Stimulated activated CD4-positive, alpha-beta T cell treated with anti-CD3 and anti-CD28 coated beads, Interleukin-1b, Interleukin-23, amount 100 ng/mL, for 24 hours (primary cell): ENCODE measurements around the gene CDS1.
"Not testable (repeated sequence)": the region's sequence is repeated elsewhere in the genome, so short reads cannot be mapped to it uniquely, and the experiment has no call there.

ENCODE experiments used
- DNase-seq, 4 experiments: peaks; one replicate each; pipeline ENCODE4 v3.0.0-alpha.2; 2020; ENCODE audit warnings: low read depth in 4 of 4, low spot score in 1 of 4

CDS1 gene

DNA sequence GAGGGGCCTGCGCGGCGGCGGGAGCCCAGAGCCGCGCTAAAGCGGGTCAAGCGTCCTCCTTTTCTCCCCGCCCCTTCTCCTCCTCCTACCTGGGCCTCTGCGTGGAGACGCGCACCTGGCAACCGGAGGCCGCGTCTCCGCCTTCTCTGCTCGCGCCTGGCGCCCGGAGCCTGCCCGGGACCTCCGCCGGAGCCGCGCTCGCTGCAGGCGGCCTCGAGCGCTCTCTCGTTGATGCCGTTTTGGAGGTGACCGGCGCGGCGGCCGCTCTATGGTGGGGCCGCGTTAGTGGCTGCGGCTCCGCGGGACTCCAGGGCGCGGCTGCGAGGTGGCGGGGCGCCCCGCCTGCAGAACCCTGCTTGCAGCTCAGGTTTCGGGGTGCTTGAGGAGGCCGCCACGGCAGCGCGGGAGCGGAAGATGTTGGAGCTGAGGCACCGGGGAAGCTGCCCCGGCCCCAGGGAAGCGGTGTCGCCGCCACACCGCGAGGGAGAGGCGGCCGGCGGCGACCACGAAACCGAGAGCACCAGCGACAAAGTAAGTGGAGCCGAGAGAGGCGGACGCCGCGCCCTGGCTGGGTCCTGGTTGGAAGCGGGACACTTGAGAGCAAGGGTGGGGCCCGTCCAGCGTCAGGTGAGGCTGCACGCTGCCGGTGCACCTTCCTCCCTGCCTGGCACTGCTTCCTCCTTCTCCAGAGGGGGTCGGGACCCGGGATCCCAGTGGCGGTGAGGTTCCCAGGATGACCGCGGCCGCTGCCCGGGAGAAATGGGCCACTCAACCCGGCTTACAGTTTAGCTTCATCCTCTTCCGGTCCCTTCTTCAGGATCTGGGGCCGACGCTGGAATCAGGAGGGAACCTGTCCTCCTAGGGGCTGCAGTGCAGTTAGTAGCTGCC lies at the start of gene CDS1:
TSS of gene CDS1 (plus strand) at position 140 of the 888 bp plus-strand sequence. CDS start at position 415, 275 bp downstream.
- peak in 2 of 4 experiments; percentile 12 to 18 for DNase-seq

DNA sequence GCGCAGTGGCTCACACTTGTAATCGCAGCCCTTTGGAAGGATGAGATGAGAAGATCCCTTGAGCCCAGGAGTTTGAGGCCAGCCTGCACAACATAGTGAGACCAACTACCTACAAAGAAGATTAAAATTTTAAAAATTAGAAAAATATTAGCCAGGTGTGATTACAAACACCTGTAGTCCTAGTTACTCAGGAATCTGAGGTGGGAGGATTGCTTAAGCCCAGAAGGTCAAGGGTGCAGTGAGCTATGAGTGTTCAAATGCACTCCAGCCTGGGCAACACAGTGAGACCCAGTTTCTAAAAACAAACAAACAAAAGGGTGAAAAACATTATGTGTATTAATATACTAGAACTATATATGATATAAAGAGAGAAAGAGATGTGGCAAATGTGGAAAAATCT lies 47.0 kb upstream of the CDS1 start:
- no peak for DNase-seq

DNA sequence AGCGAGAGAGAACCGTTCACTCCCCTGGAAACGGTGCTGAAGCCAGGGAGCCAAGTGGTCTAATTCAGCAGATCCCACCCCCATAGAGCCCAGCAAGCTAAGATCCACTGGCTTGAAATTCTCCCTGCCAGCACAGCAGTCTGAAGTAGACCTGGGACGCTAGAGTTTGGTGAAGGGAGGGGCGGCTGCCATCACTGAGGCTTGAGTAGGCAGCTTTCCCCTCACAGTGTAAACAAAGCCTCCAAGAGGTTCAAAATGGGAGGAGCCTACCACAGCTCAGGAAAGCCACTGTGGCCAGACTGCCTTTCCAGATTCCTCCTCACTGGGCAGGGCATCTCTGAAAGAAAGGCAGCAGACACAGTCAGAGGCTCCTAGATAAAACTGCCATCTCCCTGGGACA lies 37.8 kb upstream of the CDS1 start:
- DNase-seq, result no peak

DNA sequence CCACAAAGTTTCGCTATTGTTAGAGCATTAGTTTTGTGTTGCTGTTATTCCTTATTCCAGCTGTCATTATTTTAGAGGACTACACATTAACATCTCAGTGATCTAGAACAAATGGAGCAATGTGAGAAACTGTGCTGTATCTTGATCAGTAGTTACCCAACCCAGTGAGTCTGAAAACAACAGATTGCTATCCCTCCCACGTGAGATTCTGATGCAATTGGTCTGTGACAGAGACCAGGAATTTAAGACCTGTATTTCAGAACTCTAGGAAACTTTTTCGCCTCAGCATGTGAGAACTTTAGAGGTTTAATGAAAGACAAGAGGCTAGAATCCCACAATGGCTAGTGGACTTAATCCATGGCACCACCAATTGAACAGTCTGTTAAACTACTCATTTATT lies 35.7 kb upstream of the CDS1 start:
- DNase-seq, result no peak

DNA sequence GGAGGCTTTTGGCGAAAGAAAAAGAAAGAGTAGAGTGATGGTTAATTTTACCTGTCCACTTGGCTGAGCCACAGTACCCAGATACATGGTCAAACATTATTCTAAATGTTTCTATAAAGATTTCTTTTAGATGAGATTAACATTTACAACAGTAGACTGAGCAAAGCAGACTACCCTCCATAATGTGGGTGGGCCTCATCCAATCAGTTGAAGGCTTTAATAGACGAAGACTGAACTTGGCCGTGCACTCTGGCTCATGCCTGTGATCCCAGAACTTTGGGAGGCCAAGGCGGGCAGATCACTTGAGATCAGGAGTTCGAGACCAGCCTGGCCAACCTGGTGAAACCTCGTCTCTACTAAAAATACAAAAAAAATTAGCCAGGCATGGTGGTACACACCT lies 33.7 kb upstream of the CDS1 start:
- not testable (repeated sequence) for DNase-seq

DNA sequence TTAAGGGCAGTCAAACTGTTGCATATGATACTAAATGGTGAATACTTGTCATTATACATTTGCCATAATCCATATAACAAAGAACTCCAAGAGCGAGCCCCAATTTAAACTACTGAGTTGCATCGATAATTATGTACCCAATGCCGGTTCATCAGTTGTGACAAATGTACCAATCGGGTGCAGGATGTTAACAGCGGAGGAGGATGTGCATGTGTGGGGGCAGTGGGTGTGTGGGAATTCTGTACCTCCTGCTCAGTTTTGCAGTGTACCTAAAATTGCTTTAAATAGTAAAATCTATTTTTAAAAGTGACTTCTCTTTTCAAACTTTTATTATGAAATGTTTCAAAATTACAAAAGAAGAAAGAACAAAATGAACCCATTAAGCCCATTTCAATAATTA lies 20.8 kb upstream of the CDS1 start:
- no peak for DNase-seq

DNA sequence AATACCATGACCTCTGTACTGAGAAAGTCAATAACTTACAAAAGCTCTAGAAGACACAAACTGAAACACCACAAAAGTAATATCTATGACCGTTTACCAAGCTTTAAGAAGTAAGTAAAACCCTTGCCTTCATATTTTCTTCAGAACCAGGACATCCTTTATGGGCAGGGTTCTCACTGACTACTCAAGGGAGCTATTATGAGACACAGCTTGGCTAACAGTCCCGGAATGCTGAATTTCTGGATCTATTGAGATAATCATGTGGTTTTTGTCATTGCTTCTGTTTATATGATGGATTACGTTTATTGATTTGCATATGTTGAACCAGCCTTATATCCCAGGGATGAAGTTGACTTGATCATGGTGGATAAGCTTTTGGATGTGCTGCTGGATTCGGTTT lies 19.9 kb upstream of the CDS1 start:
- DNase-seq, result no peak

DNA sequence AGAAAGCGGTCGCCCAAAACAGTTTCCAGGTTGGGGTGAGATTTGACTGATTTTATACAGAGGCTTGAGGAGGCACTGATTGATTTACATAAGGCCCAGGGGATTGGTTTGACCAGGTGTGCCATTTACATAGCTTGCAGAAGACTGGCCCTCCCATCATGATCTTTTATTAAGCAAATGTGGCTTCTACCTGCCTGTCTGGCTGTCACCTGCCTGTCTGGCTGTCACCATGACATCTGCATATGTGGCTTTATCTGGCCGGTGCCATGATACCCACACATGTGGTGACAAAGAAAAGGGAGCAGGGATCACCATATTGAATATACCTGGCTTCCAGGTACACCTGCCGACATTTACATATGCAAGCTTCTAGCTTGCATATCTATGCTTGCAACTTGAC lies 17.0 kb upstream of the CDS1 start:
- DNase-seq, result no peak

DNA sequence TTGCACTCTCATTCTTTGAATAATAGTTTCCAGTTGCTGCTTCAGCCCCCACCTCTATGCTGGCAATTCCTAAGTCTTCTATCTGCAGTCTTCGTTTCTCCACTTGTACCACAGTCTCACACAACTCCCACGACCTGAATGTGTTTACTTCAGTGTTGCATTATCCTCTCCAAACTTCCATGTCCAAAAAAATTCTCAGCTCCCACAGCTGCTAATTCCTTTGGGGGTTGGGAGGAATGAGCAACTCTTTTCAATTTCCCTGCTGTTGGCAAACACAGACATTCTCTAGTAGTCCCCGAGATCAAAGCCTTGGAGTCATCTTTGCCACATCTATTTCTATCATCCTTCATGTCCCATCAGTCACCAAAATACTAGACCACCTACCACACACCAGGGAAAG lies 14.4 kb upstream of the CDS1 start:
- DNase-seq, result no peak

DNA sequence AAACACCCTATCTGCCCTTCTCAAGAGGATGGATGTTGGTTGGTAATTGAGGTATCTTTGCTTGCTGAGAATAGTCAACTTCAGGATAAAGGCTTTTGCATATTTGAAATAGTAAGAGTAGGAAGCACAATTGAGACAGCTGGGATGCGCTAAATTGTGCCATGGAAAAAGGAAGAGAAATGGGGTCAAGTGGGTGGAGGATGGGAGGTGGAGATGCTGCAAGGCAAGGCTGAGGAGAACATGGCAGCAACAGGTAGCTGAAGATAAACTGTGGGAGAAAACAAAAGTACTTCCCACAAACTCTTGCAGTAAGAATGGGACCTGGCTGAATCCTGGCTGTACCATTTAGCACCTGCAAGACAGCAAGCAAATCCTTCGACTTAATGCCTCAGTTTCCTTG lies 13.9 kb upstream of the CDS1 start:
- DNase-seq, result no peak

DNA sequence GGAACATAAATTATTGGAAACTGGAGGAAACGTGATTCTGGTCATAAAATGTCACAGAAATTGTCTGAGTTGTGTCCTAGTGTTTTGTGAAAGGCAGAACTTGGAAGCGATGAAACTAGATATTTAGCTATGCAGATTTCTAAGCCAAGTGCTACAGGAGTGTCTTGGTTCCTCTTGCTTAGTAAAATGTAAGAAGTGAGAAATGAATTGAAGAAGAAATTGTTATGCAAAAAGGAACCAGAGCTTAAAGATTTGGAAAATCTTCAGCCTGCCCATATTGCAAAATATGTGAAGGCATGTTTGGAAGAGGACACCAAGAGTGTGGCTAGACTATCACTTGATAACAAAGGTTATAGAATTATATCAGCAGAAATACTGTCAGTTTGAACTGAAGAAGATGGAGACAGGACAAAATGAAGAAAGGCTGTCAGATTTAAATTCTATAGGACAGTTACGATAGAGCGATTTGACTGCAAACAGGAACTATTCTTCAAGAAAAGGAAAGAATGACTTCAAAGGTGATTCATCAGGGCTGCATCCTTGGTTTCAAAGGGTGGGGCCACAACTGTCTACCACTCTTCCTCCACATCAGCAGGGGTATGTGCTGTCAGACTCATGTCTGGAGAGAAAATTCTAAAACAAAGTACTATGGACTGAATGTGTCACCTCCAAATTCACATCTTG lies 9.4 kb upstream of the CDS1 start:
- DNase-seq, result no peak

DNA sequence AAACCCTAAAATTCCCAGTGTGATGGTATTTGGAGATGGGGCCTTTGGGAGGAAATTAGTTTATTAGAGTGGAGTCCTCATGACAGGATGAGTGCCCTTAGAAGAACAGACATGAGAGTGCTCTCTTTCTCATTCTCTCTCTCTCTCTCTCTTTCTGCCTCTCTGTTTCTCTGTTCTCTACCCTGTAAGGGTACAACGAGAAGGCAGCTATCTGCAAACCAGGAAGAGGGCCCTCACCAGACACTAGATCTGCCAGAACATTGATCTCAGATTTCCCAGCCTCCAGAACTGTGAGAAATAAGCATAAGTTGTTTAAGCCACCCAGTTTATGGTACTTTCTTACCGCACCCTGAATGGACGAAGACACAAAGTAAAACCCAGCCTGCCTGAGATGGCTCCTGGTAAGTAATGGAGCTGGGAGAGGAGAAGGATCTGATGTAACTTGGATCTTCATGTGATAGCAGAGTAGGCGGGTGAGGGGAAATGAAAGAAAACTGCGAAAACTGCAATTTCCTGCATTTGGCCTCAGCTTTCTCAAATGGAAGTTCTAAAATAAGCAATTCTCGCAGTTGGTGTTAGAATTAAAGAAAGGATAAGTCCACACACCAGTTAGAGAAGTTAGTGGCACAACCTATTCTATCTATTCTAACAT lies 8.7 kb upstream of the CDS1 start:
- no peak for DNase-seq

DNA sequence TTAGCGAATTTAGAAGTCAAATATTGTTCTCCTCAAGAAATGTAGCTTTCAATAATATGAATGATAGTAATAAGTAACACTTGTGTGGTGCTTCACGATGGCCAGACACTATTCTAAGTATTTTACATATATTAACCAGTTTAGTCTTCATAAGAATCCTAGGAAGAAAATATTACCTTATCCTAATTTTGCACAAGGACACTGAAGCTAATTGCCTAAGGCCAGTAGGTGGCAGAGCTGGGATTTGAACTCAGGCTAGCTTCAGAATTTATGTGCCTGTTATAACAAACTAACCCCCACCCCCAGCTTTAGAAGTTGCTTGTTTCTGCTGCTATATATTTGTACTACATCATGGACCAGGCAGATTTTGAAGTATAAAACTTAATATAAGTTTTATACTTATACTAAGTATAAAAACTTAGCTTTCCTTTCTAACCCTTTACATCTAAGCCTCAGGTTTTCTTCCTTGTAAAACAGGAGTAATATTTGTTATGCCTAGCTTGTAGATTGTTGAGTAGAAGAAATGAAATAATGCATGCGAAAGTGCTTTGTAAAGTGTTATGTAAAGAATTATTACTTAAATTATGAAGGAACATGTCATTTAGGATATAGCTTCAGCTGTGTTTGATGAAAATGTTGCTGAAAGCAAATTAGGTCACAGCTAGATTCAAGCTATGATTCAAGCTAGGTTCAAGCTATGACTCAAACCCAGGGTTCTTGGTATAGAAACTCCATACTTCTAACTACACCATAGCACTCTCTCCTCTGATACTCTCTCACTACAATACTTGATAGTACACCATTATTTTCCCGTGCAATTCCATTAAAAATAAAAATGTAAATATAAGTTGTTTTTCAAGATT lies 4.2 kb upstream of the CDS1 start:
- DNase-seq, result no peak

DNA sequence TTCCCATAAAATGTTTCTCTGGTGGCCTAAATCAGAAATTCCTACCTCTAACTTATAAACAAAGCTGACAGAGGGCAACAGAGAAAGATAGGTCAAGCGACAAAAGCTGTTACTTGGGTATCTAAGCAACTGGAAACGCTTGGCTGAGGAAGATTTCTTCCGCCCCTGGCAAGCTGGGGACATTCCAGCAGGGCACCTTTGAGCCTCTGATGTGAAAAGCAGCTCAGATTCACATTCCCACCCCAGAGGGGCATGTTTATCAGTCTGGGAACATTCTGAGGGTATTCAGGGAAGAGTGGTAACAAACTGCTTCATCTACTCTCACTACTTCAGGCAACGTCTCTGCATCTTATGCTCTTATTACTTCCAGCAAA lies 3.5 kb upstream of the CDS1 start:
- DNase-seq, result no peak

DNA sequence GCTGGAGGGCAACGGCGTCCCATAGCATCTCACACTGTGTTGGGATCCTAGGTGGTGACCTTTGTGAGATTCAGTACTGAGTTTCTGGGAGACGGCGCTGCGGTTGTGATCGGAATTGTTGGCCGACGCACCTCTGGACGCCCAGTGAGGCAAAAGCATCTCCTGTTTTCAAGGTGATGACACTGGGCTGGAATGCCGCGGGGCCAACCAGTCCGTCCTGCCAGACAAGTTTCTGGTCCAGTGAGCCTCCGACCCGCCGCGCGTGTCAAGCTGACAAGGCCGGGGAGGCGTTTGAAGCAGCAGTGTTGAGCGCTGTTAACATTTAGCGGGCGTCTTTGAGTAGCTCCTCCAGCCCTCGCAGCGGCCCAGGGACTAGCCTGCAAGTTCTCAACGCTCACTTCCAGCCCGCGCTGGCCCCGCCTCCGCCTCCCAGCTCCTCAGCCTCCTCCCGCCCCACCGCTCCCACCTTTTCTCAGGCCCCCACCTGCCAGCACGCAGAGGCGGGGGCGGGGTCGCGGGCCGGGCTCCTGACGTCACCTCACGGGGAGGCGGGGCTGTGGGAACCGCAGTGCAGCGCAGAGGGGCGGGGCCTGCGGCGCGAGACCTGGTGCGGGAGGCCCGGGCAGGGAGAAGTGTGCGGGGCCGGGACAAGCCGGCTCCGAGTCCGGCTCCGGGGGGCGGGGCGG lies 482 bp upstream of the CDS1 start:
- peak; percentile 71 to 82 (median 76) for DNase-seq

DNA sequence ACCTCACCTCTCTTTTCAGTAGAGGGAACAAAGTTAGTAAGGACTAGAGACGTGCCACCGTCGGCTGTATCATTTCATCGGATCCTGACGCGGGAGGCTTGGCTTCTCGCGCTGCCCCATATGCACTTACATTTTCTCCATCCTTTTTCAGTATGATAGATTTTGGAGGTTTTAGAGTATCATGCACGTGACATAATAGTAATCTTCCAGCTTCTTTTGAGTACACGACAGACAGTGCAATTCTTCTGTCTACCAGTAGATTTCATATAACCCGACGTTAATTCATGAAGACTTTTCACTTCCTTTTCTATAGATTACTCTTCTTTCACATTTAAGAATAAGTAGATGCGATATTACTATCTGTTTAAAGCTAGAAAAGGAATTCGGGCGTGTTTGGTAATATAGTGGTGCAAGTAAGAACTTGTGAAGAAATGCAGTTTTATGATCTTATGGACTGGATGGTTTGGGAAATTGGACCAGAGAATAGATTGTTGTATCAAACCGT lies 1.0 kb downstream of the CDS1 start:
- DNase-seq, result peak in 1 of 4 experiments; percentile 4

DNA sequence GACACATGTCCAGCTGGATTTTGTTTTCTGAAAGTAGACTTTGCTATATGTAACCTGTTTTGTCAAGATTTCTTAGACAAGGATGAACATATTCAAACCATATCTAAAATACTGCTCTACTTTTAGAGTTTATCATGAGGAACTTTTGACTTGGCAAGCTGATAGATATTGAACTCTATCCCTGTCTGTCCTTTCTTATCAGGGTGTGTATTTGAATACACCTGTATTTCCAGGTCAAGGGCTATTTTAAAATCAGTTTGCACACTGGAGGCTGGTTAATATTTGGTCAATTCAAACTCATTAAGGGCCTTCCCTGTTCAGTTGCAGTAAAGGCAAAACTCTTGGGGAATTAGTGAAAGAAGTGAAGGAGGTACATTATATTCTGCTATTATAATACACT lies 2.3 kb downstream of the CDS1 start:
- no peak for DNase-seq

DNA sequence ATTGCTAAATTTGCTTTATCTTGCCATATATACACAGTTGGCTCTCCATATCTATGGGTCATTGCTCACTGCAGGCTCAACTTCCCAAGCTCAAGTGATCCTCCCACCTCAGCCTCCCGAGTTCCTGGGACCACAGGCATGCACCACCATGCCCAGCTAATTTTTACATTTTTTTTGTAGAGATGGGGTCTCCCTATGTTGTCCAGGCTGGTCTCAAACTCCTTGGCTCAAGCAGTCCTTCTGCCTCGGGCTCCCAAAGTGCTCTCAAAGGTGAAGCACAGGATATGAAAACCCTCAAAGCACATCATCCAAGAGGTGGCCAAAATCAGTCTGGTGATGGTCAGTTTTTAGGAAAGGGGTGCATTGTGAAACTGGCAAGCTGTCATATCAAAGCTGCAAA lies 11.8 kb downstream of the CDS1 start:
- DNase-seq, result no peak

DNA sequence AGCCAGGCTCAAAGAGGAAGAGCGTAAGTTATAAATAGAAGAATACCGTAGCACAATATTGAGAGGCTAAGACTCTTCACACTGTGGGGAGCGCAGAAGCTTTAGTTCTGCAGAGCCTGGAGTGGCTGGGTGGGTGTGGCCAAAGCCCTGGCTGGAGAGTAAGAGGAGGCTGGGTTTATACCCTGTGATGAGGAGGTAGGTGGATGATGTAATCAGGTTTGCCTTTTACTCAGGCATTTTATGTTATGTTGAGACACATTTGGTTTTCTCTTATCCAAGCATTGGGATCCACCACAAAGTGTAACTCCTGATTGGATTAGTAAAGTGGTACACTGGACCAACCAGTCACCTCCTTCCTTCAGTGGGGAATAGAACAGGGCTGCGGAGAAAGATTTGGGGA lies 13.9 kb downstream of the CDS1 start:
- no peak for DNase-seq

DNA sequence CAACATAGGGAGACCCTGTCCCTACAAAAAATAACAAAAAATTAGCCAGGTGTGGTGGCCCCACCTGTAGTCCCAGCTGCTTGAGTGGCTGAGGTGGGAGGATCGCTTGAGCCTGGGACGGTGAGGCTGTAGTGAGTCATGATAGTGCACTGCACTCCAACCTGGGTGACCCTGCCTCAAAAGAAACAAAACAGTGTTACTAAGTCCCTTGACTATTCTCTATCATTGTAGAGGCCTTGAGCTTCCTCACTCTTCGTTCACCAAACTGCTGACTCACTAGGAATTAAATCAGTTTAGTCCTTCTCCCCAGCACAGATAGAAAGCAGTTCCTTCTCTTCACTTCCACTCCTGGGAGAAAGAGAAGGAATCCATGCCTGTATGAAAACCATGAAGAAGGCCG lies 14.5 kb downstream of the CDS1 start:
- no peak for DNase-seq
